ENCODE measurements around the gene GALNT18. TPM values are rescaled to one million over a fixed set of nuclear protein-coding genes. Genes with fewer than 3 reads are reported as not detected.

GALNT18 gene
- total and polyA plus RNA-seq, 2 of the 4 experiments (the other 2 are of a cell fraction): 9.5 to 11.3 TPM

DNA sequence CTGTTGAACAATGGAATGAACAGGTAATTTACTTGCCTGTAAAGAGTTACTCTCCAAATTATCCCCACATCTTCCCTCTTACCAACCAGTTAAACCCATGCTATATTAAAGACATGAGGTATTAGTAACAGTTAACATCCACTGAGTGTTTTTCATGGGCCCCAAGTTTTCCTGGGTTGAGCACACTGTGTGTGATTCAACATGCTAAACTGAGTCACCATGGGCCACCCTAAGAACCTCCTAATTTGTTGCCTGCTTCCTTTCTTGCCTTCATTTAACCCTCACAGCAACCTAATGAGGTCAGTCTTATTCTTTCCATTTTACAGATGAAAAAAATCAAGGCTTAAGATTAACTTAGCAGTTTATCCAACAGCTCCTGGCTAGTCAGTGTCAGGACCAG, 51.0 kb downstream of the GALNT18 start:
- H2BK5ac ChIP-seq (ENCODE audit: low read depth, low read length, poor library complexity, severe bottlenecking): no peak overlapping the region
- no peaks in the 10 kb centered on the region for H3K27me3 ChIP-seq (ENCODE audit: control insufficient read depth, insufficient read depth, low read length)
- no peak overlapping the region for H3K18ac ChIP-seq (ENCODE audit: low read depth, low read length)
- H3K4ac ChIP-seq (ENCODE audit: low read depth, low read length): no peak overlapping the region
- H2AK9ac ChIP-seq (replicated peaks; ENCODE audit: low read depth, low read length, poor library complexity): no peak overlapping the region
- CTCF ChIA-PET: no interaction called here
- no peak overlapping the region for H2BK20ac ChIP-seq (ENCODE audit: low read depth, low read length)
- H4K20me1 ChIP-seq (ENCODE audit: insufficient read depth, low read length): 0 out of 2 replicates have a peak, but pooled peaks cover 4% of the 10 kb centered on the region
- dilution Hi-C loops (cut with HindIII; ENCODE audit: low sequenced_read_pairs, unreplicated experiment): no loop called here
- H2AFZ ChIP-seq (replicated peaks; ENCODE audit: low read length, poor library complexity): no peak overlapping the region
- H3K9ac ChIP-seq (ENCODE audit: low read depth, low read length): no peak overlapping the region
- H3K9me3 ChIP-seq (ENCODE audit: control insufficient read depth, insufficient read depth, low read length): no peaks in the 10 kb centered on the region
- H4K8ac ChIP-seq (ENCODE audit: low read depth in 2 of 2, low read length in 2 of 2): no peak overlapping the region
- no peak overlapping the region for H4K5ac ChIP-seq (ENCODE audit: low read depth, low read length)
- peaks cover 4% of the 10 kb centered on the region for H3K4me1 ChIP-seq (ENCODE audit: control insufficient read depth, insufficient read depth, low read length)
- no peak overlapping the region for H2AK5ac ChIP-seq (ENCODE audit: low read depth, low read length)
- H3K27ac ChIP-seq (ENCODE audit: insufficient read depth, low read length): no peak overlapping the region
- H3K36me3 ChIP-seq (ENCODE audit: control insufficient read depth, insufficient read depth, low read length): no peaks in the 10 kb centered on the region
- no peak overlapping the region for H2BK15ac ChIP-seq (ENCODE audit: low read depth, low read length)
- no peak overlapping the region for H4K91ac ChIP-seq (ENCODE audit: insufficient read depth, low read depth, low read length)
- no peak overlapping the region for H3K56ac ChIP-seq (ENCODE audit: extremely low read depth, insufficient read depth, low read length)
- no peak overlapping the region for H3K4me3 ChIP-seq (ENCODE audit: insufficient read depth, low read depth, low read length)
- no peak for DNase-seq
- H2BK120ac ChIP-seq (ENCODE audit: low read depth, low read length): no peak overlapping the region
- BruUV-seq (replicated peaks): no TSS peak
- H3K14ac ChIP-seq (replicated peaks; ENCODE audit: low read depth, low read length): no peak overlapping the region
- in situ Hi-C loops (cut with MboI; ENCODE audit: low sequenced_read_pairs): no loop called here
- POLR2A ChIA-PET (ENCODE audit: unreplicated experiment): no interaction called here
- TF ChIP-seq MAZ (IDR thresholded peaks at IDR 0.05; ENCODE audit: borderline replicate concordance, low read depth, low read length) (no peak), BHLHE40 (IDR thresholded peaks at IDR 0.05; ENCODE audit: low read depth, low read length) (no peak), CEBPB (IDR thresholded peaks at IDR 0.05; ENCODE audit: low read depth, low read length) (no peak), SMC3 (IDR thresholded peaks at IDR 0.05; ENCODE audit: low read depth, low read length) (no peak), CHD1 (IDR thresholded peaks at IDR 0.05; ENCODE audit: low read depth, low read length) (no peak), FOS (IDR thresholded peaks at IDR 0.05; ENCODE audit: low read depth, low read length) (no peak), RCOR1 (IDR thresholded peaks at IDR 0.05; ENCODE audit: insufficient replicate concordance, low read length) (no peak), MAFK (IDR thresholded peaks at IDR 0.05; ENCODE audit: low read depth, low read length) (no peak), NFE2L2 (IDR thresholded peaks at IDR 0.05; ENCODE audit: low read depth, low read length) (no peak), MXI1 (IDR thresholded peaks at IDR 0.05; ENCODE audit: borderline replicate concordance, low read depth, low read length) (no peak), RAD21 (IDR thresholded peaks at IDR 0.05; ENCODE audit: low read length) (no peak)
- TF ChIP-seq, protein P1, sequence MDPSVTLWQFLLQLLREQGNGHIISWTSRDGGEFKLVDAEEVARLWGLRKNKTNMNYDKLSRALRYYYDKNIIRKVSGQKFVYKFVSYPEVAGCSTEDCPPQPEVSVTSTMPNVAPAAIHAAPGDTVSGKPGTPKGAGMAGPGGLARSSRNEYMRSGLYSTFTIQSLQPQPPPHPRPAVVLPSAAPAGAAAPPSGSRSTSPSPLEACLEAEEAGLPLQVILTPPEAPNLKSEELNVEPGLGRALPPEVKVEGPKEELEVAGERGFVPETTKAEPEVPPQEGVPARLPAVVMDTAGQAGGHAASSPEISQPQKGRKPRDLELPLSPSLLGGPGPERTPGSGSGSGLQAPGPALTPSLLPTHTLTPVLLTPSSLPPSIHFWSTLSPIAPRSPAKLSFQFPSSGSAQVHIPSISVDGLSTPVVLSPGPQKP (IDR thresholded peaks at IDR 0.05; ENCODE audit: borderline replicate concordance, low read depth, low read length): no peak
- H3K79me1 ChIP-seq (ENCODE audit: low read depth in 1 of 2, low read length in 2 of 2): no peaks in the 10 kb centered on the region
- H3K4me2 ChIP-seq (ENCODE audit: low read depth, low read length): no peak overlapping the region
- no peak overlapping the region for H3K23ac ChIP-seq (ENCODE audit: low read depth, low read length)
- intact Hi-C loops (cut with micrococcal nuclease): no loop called here
- H3K9me1 ChIP-seq (ENCODE audit: insufficient read depth, low read length): no peaks in the 10 kb centered on the region; the same call in 1 of the 2 replicates
- ATAC-seq (ENCODE audit: low read depth): no peak

All from IMR-90 (cell line).